T1000 (cell line): Measurements from ENCODE around the gene MRPL36.
"Not testable (repeated sequence)": the region's sequence is repeated elsewhere in the genome, so short reads cannot be mapped to it uniquely, and the experiment has no call there.

Source experiments
- DNase-seq: peaks from one replicate; lab custom pipeline; 2025; ENCODE audit warnings: mixed read lengths; lab: John Stamatoyannopoulos, UW

MRPL36 gene

DNA sequence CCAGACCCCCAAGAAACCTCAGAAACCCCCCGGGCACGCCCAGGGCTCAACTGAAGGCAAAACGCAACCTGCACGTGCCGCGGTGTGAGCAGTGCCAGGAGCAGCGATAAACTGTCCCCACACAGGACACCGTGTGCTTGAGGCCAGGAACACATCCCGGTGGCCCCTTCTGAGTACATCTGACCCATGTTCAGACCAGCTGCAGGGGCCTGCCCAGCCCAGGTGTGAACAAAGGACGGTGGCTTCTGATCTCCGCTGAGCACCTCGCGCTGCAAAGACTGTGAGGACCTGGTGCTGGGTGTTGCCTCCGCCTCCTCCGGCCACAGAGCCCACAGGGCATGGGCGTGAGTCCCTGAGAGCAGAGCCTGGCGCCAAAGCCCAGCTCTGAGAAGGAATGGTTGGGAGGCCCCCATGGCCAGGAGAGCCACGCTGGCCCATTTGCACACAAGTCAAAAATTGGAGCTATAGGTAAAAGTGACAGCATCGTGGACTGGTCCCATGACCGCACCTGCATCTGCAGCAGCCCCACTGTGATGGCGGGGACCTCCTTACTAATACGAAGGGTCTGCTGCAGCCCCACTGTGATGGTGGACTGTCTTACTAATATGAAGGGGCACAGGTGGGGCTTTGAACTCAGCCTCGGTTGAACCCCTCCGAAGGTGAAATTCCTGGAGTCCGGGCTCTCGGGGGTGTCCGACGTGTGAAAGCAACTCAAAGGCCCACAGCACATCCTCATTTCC, 33.0 kb upstream of the MRPL36 start:
- no peak for DNase-seq

DNA sequence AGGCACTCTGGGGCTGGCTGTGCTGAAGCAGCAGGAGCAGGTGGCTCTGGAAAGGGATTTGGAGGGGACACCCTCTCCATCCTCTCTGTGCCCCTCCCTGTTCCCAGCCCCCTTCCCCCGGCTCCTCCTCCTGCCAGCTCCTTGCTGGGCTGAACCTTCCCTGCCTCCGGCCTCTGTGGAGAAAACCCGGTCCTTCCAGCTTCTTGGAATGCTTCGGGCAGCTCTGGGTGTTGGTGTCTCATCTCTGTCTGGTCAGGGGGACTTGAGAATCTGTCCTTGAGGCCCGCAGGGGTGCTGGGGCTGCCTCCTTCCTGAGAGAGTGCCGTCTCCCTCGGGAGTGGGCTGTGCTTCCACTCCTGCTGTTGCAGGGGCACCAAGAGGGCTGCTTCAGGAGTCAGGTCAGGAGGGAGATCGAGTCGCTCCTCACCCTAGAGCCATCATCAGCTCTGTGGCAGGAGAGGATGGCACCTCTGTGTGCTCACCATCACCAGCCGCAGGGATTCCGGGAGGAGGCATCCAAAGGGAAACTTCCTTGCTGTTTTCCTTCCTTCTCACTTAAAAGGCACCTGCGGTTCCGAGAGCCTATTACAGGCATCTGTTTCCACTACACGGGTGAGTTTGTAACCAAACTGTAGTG, 32.2 kb upstream of the MRPL36 start:
- no peak for DNase-seq

DNA sequence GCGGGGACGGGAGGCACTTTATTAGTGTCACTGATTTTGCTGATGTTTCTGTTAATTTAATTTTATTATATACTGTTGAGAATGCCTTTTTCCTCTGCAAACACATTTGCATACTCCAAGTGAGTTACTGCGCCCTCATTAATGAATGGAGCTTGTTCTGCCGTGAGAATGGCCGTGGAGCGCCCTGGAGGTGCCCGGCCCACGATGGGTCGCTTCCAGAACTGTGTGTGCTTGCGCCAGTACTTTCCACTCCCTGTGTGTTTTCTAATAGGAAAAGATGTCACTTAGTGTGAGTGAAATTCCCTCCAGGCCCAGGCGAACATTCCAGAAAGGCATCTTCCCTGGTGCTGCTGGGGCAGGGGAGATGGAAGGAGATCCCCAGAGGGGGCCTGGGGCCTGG, 31.6 kb upstream of the MRPL36 start:
- no peak for DNase-seq

DNA sequence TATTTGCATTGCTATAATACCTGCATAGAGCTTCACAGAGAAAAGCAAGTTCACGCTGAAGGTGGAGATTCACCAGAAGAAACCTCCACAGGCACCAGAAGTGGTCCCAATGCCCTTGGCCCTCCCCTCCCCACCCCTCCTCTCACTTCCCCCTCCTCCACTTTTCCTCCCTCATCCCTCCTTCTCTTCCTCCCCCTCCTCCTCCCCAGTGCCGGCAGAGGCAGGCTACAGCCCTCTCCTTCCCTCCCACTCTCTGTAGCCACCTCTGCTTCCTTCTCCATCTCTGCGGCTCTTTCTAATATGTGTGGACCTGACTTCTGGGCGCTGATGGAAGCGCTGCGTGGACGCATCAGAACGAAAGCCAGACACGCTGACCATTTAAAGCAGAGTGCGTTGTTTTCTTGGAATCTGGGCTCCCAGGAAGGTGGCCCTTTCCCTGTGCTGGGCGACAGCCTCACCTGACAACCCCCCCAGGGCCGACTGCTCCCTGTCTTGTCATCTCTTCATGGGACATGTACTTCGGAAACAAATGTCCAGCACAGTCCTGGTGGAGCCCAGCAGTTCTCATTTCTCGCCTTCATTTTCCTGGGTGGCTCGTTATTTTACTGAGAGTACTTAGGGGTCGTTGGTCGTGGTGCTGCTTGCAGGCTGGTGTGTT, 31.1 kb upstream of the MRPL36 start:
- DNase-seq = no peak

DNA sequence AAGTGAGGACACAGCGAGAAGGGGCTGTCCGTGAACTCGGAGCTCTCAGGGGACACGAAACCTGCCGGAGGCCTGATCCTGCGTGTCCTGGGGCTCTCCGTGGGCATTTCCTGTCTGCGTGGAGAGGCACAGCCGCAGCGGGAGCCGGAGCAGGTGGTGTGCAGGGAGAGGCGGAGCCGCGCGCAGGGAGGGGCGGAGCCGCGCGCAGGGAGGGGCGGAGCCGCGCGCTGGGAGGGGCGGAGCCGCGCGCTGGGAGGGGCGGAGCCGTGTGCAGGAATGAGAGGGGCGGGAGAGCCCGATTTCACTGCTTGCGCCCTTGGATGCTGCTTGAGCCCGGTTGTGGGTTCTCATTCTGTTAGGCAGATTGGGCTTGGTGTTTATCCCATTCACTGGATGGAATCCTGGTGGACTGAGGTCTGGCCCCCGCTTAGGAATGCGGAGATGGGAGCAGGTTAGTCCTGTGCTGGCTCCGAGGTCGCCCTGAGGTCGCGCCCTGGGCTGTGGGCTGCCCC, 28.3 kb upstream of the MRPL36 start:
- DNase-seq = no peak

DNA sequence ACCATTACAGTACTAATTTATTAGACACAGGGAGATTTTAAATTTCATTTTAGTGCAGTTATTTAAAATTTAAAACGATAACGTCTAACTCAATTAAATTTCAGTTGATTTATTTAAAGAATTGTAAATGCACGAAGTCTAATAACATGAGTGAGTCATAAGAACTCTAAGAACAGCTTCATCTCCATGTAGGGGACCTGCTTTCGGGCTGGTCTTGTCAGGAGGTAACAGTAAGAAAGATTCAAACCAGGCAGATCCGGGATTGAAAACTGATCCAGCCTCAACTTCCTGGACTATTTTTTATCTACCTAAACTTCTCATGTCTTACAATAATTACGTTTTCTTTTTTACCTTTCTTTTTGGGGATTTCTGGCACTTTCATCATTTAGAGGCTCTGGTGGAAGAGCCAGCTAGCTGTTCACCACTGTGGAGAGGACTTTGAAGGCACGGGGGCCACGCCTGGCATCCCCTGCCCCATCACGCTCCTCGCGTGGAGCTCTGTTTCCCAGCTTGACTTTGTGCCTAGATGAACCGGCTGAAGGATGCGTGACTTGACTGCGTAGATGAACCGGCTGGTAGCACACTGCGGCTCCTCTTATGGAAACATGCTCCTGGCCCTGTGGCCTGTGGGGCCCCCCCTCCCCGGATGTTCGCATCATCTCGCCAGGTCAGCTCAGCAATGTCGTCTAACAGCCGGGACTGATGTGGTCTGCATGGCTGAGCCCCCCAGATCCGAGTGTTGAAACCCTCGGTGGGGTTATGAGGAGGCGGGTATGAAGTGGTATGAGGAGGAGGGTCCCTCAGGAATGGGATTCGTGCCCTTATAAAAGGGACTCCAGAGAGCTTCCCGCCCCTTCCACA, 27.6 kb upstream of the MRPL36 start:
- DNase-seq = no peak

DNA sequence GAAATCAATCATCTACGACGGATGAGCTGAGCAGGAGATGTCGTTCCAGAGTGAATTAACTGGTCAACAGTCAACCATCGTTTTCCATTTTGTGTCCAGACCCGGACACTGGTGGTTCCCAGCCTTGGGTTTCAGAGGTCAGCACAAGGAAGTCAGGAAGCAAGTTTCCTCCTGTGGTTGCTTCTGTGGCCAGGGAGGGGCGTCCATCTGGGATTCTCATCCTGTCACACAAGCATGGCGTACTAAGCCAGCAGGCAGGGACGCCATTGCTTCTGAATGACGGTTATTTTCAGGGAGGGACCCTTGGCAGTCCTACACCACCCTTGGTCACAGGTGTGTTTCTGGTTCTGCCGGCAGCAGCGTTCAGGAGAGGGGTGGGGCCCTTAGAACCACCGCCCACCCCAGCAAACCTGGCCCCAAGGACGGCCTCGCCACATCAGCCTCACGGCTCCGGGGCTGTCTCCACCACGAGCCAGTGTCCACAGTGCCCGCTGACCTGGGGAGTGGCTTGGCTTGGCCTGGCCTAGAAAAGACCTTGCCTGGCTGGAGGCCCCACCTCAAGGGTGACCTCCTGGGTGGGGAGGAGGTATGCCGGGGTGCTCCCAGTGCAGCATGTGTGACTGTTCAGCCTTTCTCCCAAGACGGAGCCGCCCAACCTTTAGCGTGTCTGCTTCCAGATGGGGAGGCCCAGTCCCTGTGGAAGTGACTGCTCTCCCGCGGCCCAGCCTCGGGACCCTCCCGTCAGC, 26.8 kb upstream of the MRPL36 start:
- DNase-seq = no peak

DNA sequence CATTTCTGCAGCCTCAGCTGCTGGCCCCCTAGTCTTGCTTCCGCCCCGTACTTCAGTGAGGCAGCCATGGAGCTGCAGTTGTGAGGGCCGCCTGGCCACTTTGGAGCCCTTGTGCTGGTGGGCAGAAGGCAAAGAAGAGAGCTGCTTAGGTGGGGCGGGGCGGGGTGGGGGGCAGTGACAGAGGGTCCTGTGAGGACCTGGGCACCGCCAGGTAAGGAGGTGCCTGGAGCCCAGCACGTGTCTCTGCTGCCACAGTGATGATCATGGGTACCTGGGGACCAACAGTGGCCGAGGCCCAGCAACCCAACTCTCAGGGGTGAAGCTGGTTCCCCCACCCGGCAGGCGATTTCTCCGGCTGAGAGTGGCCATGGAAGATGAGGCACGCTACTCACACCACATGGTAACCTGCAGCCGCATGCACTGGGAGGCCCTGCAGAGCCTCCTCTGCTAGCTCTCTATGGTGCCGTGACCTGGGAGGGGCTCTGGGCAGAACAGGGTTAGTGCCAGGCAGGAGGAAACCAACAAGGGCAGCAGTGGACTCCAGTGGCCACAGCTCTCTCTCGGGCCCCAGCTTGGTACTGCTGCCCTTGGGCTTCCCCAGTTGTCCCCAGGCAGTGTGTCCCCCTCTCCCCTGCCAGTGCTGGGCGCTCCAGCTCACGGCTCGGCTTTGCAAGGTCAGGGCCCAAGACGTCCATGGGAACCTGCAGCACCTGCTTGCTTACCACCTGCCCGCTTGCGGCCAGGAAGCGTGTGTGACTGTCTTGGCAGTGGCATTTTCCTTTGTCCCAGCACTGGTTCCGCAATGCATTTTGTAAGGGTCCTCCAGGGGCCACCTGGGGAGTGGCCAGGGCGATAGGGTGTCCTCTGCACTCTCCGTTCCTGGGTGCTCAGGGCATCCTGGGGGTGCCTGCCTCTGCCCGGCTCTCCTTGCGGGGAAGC, 25.5 kb upstream of the MRPL36 start:
- DNase-seq = no peak

DNA sequence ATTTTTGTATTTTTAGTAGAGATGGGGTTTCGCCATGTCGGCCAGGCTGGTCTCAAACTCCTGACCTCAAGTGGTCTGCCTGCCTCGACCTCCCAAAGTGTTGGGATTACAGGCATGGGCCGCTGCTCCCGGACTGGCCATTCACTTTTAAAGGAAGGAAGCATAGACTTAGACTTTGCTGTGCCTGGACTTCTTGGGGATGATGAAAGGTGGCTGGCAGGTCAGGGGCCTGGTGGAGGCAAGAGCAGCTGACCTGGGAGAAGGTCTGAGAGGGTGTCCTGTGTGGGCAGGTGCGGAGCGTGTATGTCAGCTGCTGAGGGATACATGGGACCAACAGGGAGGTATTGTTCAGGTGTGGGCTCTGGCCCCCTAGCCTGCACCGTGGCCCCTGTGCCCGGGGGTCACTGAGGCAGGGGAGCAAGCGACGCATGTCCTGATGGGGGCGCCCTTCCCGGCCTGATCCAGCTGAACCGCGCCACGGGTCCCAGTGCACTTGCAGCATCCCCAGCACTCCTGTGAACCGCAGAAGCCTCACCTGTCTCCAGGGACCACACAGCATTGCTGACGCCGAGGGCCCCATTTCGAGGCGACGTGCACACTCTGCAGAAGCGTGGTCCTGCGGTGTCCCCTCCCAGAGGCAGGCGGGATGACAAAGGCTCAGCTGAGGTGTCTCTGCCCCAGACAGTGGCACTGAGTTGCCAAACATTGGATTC, 24.6 kb upstream of the MRPL36 start:
- DNase-seq = no peak

DNA sequence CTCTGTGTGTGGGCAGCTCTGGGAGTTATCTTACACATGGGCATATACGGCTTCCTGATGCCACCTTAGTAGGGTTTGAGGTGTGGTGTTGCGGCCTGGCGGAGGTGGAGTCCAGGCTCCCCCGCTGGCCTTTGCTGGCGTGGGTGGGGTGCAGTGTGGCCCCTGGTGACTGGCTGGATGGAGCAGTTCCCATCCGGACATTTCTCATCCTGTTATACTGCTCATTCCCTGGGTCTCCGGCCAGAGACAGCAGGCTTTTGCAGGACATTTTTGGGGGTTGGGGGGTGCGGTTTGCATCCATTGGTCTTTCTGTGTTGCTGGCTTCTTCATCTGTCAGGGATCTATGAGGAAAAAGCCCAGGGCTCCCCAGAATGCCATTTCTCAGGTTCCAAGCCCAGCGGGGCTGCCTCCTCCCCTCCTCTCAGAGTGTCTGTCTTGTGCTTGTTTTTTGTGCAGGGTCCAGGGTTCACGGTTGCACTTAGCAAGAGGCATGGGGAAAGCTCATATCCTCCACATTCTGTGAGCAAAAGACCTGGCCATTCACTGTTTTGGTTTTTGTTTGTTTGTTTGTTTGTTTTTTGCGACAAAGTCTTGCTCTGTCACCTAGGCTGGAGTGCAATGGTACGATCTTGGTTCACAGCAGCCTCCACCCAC, 23.9 kb upstream of the MRPL36 start:
- DNase-seq = no peak

DNA sequence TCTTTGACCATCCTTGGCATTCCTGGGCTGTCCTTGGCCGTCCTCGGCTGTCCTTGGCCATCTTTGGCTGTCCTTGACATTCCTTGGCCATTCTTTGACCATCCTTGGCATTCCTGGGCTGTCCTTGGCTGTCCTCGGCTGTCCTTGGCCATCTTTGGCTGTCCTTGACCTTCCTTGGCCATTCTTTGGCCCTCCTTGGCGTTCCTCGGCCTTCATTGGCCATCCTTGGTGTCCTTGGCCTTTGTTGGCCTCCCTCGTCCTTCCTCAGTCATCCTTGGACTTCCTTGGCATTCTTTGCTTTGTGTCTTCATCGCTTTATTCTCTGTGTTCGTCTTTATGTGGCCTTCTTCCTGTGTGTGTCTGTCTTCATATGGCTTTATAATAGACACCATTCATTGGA, 22.2 kb upstream of the MRPL36 start:
- no peak for DNase-seq

DNA sequence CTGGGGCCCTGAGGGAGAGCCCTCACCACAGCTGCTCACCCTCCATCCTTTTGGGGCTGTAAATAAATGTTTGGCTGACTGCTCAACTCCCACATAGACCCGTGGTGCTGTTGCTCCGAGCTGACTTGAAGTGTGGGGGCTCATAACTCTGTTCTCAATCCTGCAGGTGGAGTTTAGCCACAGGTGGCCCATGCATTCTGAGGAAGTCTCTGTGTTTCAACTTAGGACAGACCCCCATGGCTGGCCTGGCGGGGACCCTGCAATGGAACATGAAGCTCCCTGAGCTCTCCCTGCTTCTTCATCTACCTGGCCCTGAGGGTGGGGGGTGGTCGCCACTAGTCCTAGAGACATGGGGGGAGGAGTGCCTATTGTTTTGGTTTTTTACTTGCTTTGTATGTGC, 21.3 kb upstream of the MRPL36 start:
- DNase-seq = no peak

DNA sequence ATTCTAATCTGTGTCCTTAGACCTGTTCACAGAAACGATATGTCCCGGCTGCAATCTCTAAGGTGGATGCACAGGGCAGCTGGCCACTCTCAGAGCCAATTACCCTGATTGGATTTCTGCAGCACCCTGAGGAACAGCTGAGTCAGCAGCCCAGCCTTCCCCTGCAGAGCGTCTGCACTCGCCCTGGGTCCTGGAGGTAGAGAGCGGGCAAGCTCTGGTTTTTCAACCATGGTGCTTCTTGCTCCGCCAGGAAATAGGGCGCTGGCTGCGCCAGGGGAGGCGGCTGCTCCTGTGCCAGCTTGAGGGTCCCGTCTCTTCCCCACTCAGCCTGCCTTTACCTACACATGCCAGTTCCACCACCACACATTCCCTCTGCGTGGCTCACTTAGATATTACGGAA, 20.7 kb upstream of the MRPL36 start:
- no peak for DNase-seq

DNA sequence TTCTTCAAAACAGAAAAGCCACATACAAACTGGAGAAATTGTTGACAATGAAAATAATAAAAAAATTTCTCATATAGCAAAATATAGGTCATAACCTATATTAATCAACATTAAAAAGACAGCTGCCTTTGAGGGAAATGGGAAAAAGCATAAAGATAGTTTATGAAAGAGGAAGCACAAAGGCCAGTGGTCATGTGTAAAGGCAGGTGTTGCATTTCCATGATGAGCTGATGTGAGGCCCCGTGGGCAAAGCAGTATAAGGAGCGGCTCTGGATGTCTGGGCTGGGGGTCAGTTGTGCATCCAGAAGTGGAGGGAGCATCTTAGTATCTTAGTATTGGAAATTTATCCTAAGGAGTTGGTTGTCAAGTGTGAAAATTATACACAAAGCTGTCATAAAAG, 19.8 kb upstream of the MRPL36 start:
- no peak for DNase-seq

DNA sequence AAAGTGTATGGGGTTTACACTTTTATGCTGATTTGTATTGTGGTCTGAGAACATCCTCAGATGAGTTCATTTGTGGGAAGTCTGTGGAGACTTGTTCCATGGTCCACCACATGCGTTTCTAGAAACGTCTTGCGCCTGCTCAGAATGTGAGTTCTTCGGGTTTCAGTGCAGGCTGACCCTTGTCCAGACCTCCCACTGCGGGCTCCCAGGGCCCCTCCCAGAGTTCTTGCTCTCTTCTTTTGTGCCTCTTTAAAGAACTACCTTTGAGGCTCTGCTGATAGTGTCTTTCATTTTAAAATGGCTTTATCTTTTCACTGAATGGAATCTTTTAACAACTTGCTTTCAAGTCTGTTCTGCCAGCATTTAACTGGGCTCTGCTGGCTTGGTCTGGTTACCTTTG, 19.1 kb upstream of the MRPL36 start:
- no peak for DNase-seq

DNA sequence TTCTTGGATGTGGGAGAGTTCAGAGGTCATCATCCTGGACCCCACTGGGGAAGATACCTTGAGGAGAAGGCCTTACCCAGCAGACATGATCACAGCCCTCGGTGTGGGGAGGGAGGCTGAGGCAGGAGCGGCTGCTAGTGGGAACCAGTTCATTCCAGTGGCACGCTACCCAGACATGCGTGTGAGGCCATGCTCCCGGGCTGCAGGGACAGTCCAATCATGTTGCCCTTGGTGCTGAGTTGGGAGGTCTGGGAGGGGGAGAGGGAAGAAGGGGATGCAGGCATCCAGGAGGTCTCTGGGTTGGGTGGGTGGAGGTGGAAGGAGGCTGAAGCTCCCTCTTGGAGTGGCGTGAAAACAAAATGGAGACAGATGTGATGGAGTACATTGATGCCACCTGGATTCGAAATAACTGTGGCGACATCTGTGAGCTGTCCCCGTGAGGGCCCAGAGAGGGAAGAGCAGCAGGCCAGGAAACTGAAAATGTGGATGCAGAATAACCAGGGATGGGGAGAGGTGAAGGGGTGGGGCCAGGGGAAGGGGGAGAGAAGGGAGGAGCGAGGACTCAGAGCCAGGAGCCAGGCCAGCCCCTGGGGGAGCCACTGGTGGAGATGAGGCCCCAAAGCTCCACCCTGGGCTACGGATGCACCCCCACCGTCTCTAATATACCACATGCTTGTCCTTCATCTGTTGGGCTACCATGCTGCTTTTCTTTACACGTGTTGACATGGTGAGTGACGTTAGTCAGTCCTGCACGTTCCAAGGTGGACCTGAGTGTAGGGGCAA, 17.8 kb upstream of the MRPL36 start:
- no peak for DNase-seq

DNA sequence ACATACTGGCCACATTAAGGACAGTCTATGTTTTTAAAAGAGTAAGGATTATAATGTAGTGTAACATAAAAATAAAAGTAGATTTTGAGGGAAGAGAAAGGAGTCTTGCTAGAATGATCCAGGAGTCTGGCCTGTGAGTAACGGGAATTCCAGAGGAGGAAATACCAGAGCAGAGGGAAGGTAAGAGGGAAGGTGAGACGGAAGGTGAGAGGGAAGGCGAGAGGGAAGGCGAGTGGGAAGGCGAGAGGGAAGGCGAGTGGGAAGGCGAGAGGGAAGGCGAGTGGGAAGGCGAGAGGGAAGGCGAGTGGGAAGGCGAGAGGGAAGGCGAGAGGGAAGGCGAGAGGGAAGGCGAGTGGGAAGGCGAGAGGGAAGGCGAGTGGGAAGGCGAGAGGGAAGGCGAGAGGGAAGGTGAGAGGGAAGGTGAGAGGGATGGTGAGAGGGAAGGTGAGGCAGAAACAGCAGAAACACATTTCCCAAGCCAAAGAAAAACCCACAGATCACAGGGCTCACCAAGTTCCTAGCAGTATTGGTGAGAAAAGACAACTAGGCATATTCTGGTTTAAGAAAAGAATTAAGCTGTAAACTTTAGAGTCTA, 17.0 kb upstream of the MRPL36 start:
- not testable (repeated sequence) for DNase-seq

DNA sequence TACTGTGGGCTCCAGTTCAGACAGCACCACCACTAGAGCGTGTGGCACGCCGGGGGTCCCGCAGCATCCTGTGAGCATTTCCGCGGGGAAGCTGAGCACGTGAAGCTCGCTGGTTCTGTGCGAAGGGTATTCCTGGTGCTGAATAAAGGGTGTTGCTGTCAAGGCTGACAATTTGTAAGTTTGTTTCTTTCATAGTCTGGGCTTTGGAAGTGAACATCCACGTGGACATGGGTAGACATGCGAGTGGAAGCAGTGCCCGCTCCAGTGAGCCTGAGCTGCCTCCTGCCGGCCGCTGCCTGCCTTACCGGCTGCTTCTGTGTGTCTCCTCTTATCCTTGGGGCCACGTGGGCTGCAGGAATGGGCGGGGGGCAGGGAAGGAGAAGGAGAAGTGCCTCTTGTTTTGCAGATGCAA, 16.2 kb upstream of the MRPL36 start:
- no peak for DNase-seq
